ENCODE data around the gene COL9A3. TPM values are rescaled to one million over a fixed set of nuclear protein-coding genes. Genes with fewer than 3 reads are reported as not detected.

COL9A3 gene
- polyA plus RNA-seq, 1 experiment: 0.98 TPM

- Histone ChIP-seq H3K9me3 (ENCODE audit: control insufficient read depth, insufficient read depth, low read length) (no peaks in the 10 kb centered on the region; the same call in 1 of the 2 replicates), H3K4me3 (ENCODE audit: low read depth, low read length) (peak within 1 kb of the TSS; percentile 68), H3K27me3 (ENCODE audit: control insufficient read depth, insufficient read depth, low read length) (no peaks in the 10 kb centered on the region), H3K27ac (ENCODE audit: low read depth, low read length) (no peak within 1 kb of the TSS)
- CTCF ChIA-PET: interaction anchor here (0.6 to 1.2 kb wide), 2 partner anchors 38 to 53 kb away, joined by 3 to 4 read pairs; no protein-coding TSS in a partner anchor
- peak; percentile 49 for DNase-seq (ENCODE audit: low read depth, low spot score)
- no peak for TF ChIP-seq CTCF (IDR thresholded peaks at IDR 0.05; ENCODE audit: low read depth, low read length)
- POLR2A ChIA-PET: interaction anchor here (0.6 to 1.0 kb wide), 4 partner anchors 11 to 75 kb away, joined by 3 to 9 read pairs (median 3); no protein-coding TSS in a partner anchor
Measured at GRCh38 chr20:62861726-62862336, 45.0 kb downstream of the COL9A3 start, which contains the start of gene TCFL5. Gene TCFL5, minus strand, starts transcription at chr20:62861822. Its CDS starts 152 bp downstream, at chr20:62861670.

- POLR2A ChIA-PET: no interaction called here
- Histone ChIP-seq H3K27ac (ENCODE audit: low read depth, low read length) (no peak overlapping the region), H3K4me3 (ENCODE audit: low read depth, low read length) (no peak overlapping the region), H3K9me3 (ENCODE audit: control insufficient read depth, insufficient read depth, low read length) (no peaks in the 10 kb centered on the region; the same call in 1 of the 2 replicates), H3K27me3 (ENCODE audit: control insufficient read depth, insufficient read depth, low read length) (no peaks in the 10 kb centered on the region)
- no peak for DNase-seq (ENCODE audit: low read depth, low spot score)
- CTCF ChIA-PET: no interaction called here
- no peak for TF ChIP-seq CTCF (IDR thresholded peaks at IDR 0.05; ENCODE audit: low read depth, low read length)
Measured at GRCh38 chr20:62864207-62864606, 47.4 kb downstream of the COL9A3 start.

GRCh38 chr20:62872184-62872847, 55.5 kb downstream of the COL9A3 start:
- CTCF ChIA-PET: interaction anchor here (0.6 kb wide), 1 partner anchor 17 kb away, joined by 3 read pairs; no protein-coding TSS in a partner anchor
- no peak overlapping the region for H3K27ac ChIP-seq (ENCODE audit: low read depth, low read length)
- no peaks in the 10 kb centered on the region for H3K27me3 ChIP-seq (ENCODE audit: control insufficient read depth, insufficient read depth, low read length)
- DNase-seq (ENCODE audit: low read depth, low spot score): no peak
- H3K4me3 ChIP-seq (ENCODE audit: low read depth, low read length): no peak overlapping the region
- H3K9me3 ChIP-seq (ENCODE audit: control insufficient read depth, insufficient read depth, low read length): no peaks in the 10 kb centered on the region; the same call in 1 of the 2 replicates
- TF ChIP-seq CTCF (IDR thresholded peaks at IDR 0.05; ENCODE audit: low read depth, low read length): no peak
- POLR2A ChIA-PET: interaction anchor here (1.5 kb wide), 1 partner anchor 11 kb away, joined by 3 read pairs; the partner anchor contains the start of gene TCFL5

- no peak for DNase-seq (ENCODE audit: low read depth, low spot score)
- H3K4me3 ChIP-seq (ENCODE audit: low read depth, low read length): no peak overlapping the region
- no peak overlapping the region for H3K27ac ChIP-seq (ENCODE audit: low read depth, low read length)
- POLR2A ChIA-PET: interaction anchor here (1.5 kb wide), 1 partner anchor 11 kb away, joined by 3 read pairs; the partner anchor contains the start of gene TCFL5
- CTCF ChIA-PET: interaction anchor here (1.0 kb wide), 1 partner anchor 136 kb away, joined by 3 read pairs; no protein-coding TSS in a partner anchor
- TF ChIP-seq CTCF (IDR thresholded peaks at IDR 0.05; ENCODE audit: low read depth, low read length): no peak
- H3K9me3 ChIP-seq (ENCODE audit: control insufficient read depth, insufficient read depth, low read length): no peaks in the 10 kb centered on the region; the same call in 1 of the 2 replicates
- no peaks in the 10 kb centered on the region for H3K27me3 ChIP-seq (ENCODE audit: control insufficient read depth, insufficient read depth, low read length)
Measured at GRCh38 chr20:62872862-62873261, 56.0 kb downstream of the COL9A3 start.
